Measurements from ENCODE around the gene OR6C2. TPM values are rescaled to one million over a fixed set of nuclear protein-coding genes. Genes with fewer than 3 reads are reported as not detected.
"Not testable (repeated sequence)": the region's sequence is repeated elsewhere in the genome, so short reads cannot be mapped to it uniquely, and the experiment has no call there.

OR6C2 gene
- total and polyA plus RNA-seq, 2 of the 8 experiments (the other 6 are each of a cell fraction or from before 2014, with no cell fraction given) = not detected

GRCh38 chr12:55464926-55465325 is 21.1 kb downstream of the OR6C2 start:
- H2BK120ac ChIP-seq (replicated peaks; ENCODE audit: low read depth, low read length); H3K9me3 ChIP-seq (ENCODE audit: insufficient read depth in 2 of 2, low read depth in 1 of 2, low read length in 1 of 2); H3K36me3 ChIP-seq (ENCODE audit: control insufficient read depth in 2 of 4, insufficient read depth in 4 of 4, low read length in 3 of 4); H3K4me3 ChIP-seq (ENCODE audit: extremely low read depth in 1 of 4, insufficient read depth in 2 of 4, low read depth in 3 of 4, low read length in 4 of 4); H3K14ac ChIP-seq (ENCODE audit: insufficient read length); DNase-seq (ENCODE audit: low read depth in 1 of 2, low spot score in 2 of 2); H3K23ac ChIP-seq (ENCODE audit: insufficient read length); H3K9ac ChIP-seq (replicated peaks in 1 of 4; ENCODE audit: extremely low read depth in 1 of 4, low read depth in 3 of 4, low read length in 3 of 4); H3K27me3 ChIP-seq (replicated peaks in 1 of 4; ENCODE audit: control insufficient read depth in 3 of 4, extremely low read depth in 1 of 4, insufficient read depth in 3 of 4, low read length in 3 of 4); H4K91ac ChIP-seq (replicated peaks; ENCODE audit: insufficient read length, low read length); H3K4me1 ChIP-seq (replicated peaks in 1 of 4; ENCODE audit: control insufficient read depth in 3 of 4, insufficient read depth in 4 of 4, low read length in 3 of 4); H2AK5ac ChIP-seq (ENCODE audit: low read depth, low read length); H3K4ac ChIP-seq (replicated peaks; ENCODE audit: insufficient read length, low read depth, low read length); H2BK5ac ChIP-seq (ENCODE audit: low read depth, low read length); H3K23me2 ChIP-seq (ENCODE audit: low read depth, low read length); H2BK20ac ChIP-seq (ENCODE audit: low read length); H4K5ac ChIP-seq (ENCODE audit: insufficient read length, low read depth, low read length); POLR2A ChIA-PET (ENCODE audit: partially characterized antibody); H4K8ac ChIP-seq (ENCODE audit: extremely low read depth, insufficient read depth, low read length); H3K18ac ChIP-seq (ENCODE audit: extremely low read depth, low read length); H2BK12ac ChIP-seq (ENCODE audit: low read depth, low read length); H4K20me1 ChIP-seq (replicated peaks in 1 of 2; ENCODE audit: control insufficient read depth in 1 of 2, insufficient read depth in 2 of 2, low read length in 2 of 2); H3K4me2 ChIP-seq (ENCODE audit: insufficient read depth in 1 of 2, low read depth in 2 of 2, low read length in 2 of 2); H2BK15ac ChIP-seq (ENCODE audit: low read length); H3K79me2 ChIP-seq (ENCODE audit: control insufficient read depth in 1 of 2, insufficient read depth in 2 of 2, low read length in 2 of 2); FAIRE-seq; H3K79me1 ChIP-seq (ENCODE audit: low read depth, low read length); H3K27ac ChIP-seq (ENCODE audit: low read depth, low read length); CTCF ChIA-PET (ENCODE audit: partially characterized antibody); H3K56ac ChIP-seq (replicated peaks; ENCODE audit: insufficient read length, low read depth, low read length); H2AFZ ChIP-seq (ENCODE audit: low read length): not testable (repeated sequence)
- WGBS, 2 experiments (ENCODE audit: extremely low coverage in 1 of 2, insufficient coverage in 1 of 2, insufficient read length in 1 of 2, insufficient replicate concordance in 2 of 2, low coverage in 1 of 2, low lambda C conversion rate in 2 of 2, missing lambda C conversion rate in 1 of 2) = 89% methylated on average over 1 of the region's 1 CpG; no CpG with 5 or more reads in 1 of the 2 experiments
- TF ChIP-seq KDM1A (IDR thresholded peaks at IDR 0.05; ENCODE audit: borderline replicate concordance, low read length) = peak; percentile 45; the same call in 1 of the 2 replicates
